ENCODE data around the gene PDE11A.

The PDE11A gene

GRCh38 chr2:177765698-177766097 is 306.9 kb downstream of the PDE11A start:
- Histone ChIP-seq H3K4me3 (ENCODE audit: low read depth, low read length) (no peak overlapping the region), H3K9me3 (no peaks in the 10 kb centered on the region), H3K4me1 (no peaks in the 10 kb centered on the region), H3K36me3 (no peaks in the 10 kb centered on the region), H3K27me3 (no peaks in the 10 kb centered on the region)
- no peak for TF ChIP-seq CTCF (IDR thresholded peaks at IDR 0.05; ENCODE audit: low read depth, low read length)
- DNase-seq, result no peak

GRCh38 chr2:177763531-177764265 is 308.9 kb downstream of the PDE11A start:
- no peaks in the 10 kb centered on the region for H3K9me3 ChIP-seq
- H3K27me3 ChIP-seq, result no peaks in the 10 kb centered on the region
- peak; percentile 68 for TF ChIP-seq CTCF (IDR thresholded peaks at IDR 0.05; ENCODE audit: low read depth, low read length)
- peaks cover 3% of the 10 kb centered on the region for H3K4me1 ChIP-seq
- no peak overlapping the region for H3K4me3 ChIP-seq (ENCODE audit: low read depth, low read length)
- H3K36me3 ChIP-seq, result no peaks in the 10 kb centered on the region
- peak; percentile 79 for DNase-seq

GRCh38 chr2:177759443-177759842 is 313.1 kb downstream of the PDE11A start:
- DNase-seq, result no peak
- Histone ChIP-seq H3K27me3 (no peaks in the 10 kb centered on the region), H3K4me3 (ENCODE audit: low read depth, low read length) (no peak overlapping the region), H3K4me1 (peaks cover 8% of the 10 kb centered on the region), H3K9me3 (no peaks in the 10 kb centered on the region), H3K36me3 (no peaks in the 10 kb centered on the region)
- no peak for TF ChIP-seq CTCF (IDR thresholded peaks at IDR 0.05; ENCODE audit: low read depth, low read length)

GRCh38 chr2:177758591-177759371 is 313.8 kb downstream of the PDE11A start:
- peak; percentile 53 for DNase-seq
- no peaks in the 10 kb centered on the region for H3K36me3 ChIP-seq
- no peaks in the 10 kb centered on the region for H3K9me3 ChIP-seq
- peaks cover 8% of the 10 kb centered on the region for H3K4me1 ChIP-seq
- no peaks in the 10 kb centered on the region for H3K27me3 ChIP-seq
- H3K4me3 ChIP-seq (ENCODE audit: low read depth, low read length), result no peak overlapping the region
- peak; percentile 67 for TF ChIP-seq CTCF (IDR thresholded peaks at IDR 0.05; ENCODE audit: low read depth, low read length)

GRCh38 chr2:177756336-177756735 is 316.2 kb downstream of the PDE11A start:
- H3K27me3 ChIP-seq, result no peaks in the 10 kb centered on the region
- no peaks in the 10 kb centered on the region for H3K36me3 ChIP-seq
- peaks cover 8% of the 10 kb centered on the region for H3K4me1 ChIP-seq
- no peak for TF ChIP-seq CTCF (IDR thresholded peaks at IDR 0.05; ENCODE audit: low read depth, low read length)
- no peaks in the 10 kb centered on the region for H3K9me3 ChIP-seq
- no peak overlapping the region for H3K4me3 ChIP-seq (ENCODE audit: low read depth, low read length)
- no peak for DNase-seq

GRCh38 chr2:177754492-177754873 is 318.1 kb downstream of the PDE11A start:
- H3K4me1 ChIP-seq, result peaks cover 8% of the 10 kb centered on the region
- DNase-seq, result no peak
- no peak overlapping the region for H3K4me3 ChIP-seq (ENCODE audit: low read depth, low read length)
- no peaks in the 10 kb centered on the region for H3K9me3 ChIP-seq
- H3K36me3 ChIP-seq, result no peaks in the 10 kb centered on the region
- no peak for TF ChIP-seq CTCF (IDR thresholded peaks at IDR 0.05; ENCODE audit: low read depth, low read length)
- no peaks in the 10 kb centered on the region for H3K27me3 ChIP-seq

Data from BE2C (cell line).